SK-N-SH treated with all-trans-retinoic acid at 6 μM for 48 hours (cell line): ENCODE results near the gene DMRTB1.

Experiments used
- ATAC-seq: fragments of 200-7000 bp; cut with Tn5 transposase; 3 replicates; pipeline ENCODE4 v1.9.1; 2020; ENCODE audit warnings: mild to moderate bottlenecking, moderate library complexity
- ARNTL ChIP-seq: fragments of 450-650 bp; formaldehyde crosslinking; IDR thresholded peaks from 2 replicates; pipeline ENCODE4 v1.5.0; 2020; ENCODE audit warnings: low read depth, mild to moderate bottlenecking, moderate library complexity, borderline replicate concordance
- BACH2 ChIP-seq: fragments of 250-450 bp; sonication (Bioruptor Pico); IDR thresholded peaks from 2 replicates; pipeline ENCODE4 v1.9.0; 2021; ENCODE audit warnings: mild to moderate bottlenecking, borderline replicate concordance
- CSDC2 ChIP-seq: fragments of 250-450 bp; sonication (Bioruptor Pico); IDR thresholded peaks from 2 replicates; pipeline ENCODE4 v1.5.0; 2020; ENCODE audit warnings: mild to moderate bottlenecking, moderate library complexity
- ESRRG ChIP-seq: fragments of 250-450 bp; sonication (Bioruptor Pico); IDR thresholded peaks from 2 replicates; pipeline ENCODE4 v1.6.1; 2021; ENCODE audit warnings: mild to moderate bottlenecking
- GLIS3 ChIP-seq: fragments of 250-450 bp; sonication (Bioruptor Pico); IDR thresholded peaks from 2 replicates; pipeline ENCODE4 v1.5.0; 2020; ENCODE audit warnings: mild to moderate bottlenecking, moderate library complexity
- ISL1 ChIP-seq: fragments of 250-450 bp; sonication (Bioruptor Pico); IDR thresholded peaks from 2 replicates; pipeline ENCODE4 v2.1.2; 2022; ENCODE audit warnings: mild to moderate bottlenecking, moderate library complexity
- OSR1 ChIP-seq: fragments of 250-450 bp; sonication (Bioruptor Pico); IDR thresholded peaks from 2 replicates; pipeline ENCODE4 v1.8.0; 2022; ENCODE audit warnings: moderate library complexity, mild to moderate bottlenecking, inconsistent platforms
- RARB ChIP-seq: fragments of 250-450 bp; sonication (Bioruptor Pico); IDR thresholded peaks from 2 replicates; pipeline ENCODE4 v1.8.0; 2021; ENCODE audit warnings: mild to moderate bottlenecking, moderate library complexity
- SNAI2 ChIP-seq: fragments of 250-450 bp; sonication (Bioruptor Pico); IDR thresholded peaks from 2 replicates; pipeline ENCODE4 v1.5.0; 2020; ENCODE audit warnings: mild to moderate bottlenecking, moderate library complexity
- TCF4 ChIP-seq: fragments of 250-450 bp; sonication (Bioruptor Pico); IDR thresholded peaks from 2 replicates; pipeline ENCODE4 v1.8.0; 2021; ENCODE audit warnings: mild to moderate bottlenecking, moderate library complexity, borderline replicate concordance
- TOX ChIP-seq: fragments of 250-450 bp; sonication (Bioruptor Pico); IDR thresholded peaks from 2 replicates; pipeline ENCODE4 v1.8.0; 2021; ENCODE audit warnings: mild to moderate bottlenecking, moderate library complexity, borderline replicate concordance
- TSHZ2 ChIP-seq: fragments of 250-450 bp; sonication (Bioruptor Pico); IDR thresholded peaks from 2 replicates; pipeline ENCODE4 v1.5.0; 2020; ENCODE audit warnings: mild to moderate bottlenecking, moderate library complexity
- ZC3H10 ChIP-seq: fragments of 250-450 bp; sonication (Bioruptor Pico); IDR thresholded peaks from 2 replicates; pipeline ENCODE4 v1.5.1; 2021; ENCODE audit warnings: mild to moderate bottlenecking, moderate library complexity
- ZFP3 ChIP-seq: fragments of 250-450 bp; sonication (Bioruptor Pico); IDR thresholded peaks from 2 replicates; pipeline ENCODE4 v1.5.0; 2020; ENCODE audit warnings: mild to moderate bottlenecking, moderate library complexity
- ZFP30 ChIP-seq: fragments of 450-650 bp; formaldehyde crosslinking; IDR thresholded peaks from 2 replicates; pipeline ENCODE4 v1.5.0; 2022; ENCODE audit warnings: mild to moderate bottlenecking, moderate library complexity
- ZNF565 ChIP-seq: fragments of 450-650 bp; formaldehyde crosslinking; conservative IDR thresholded peaks from 2 replicates; pipeline ENCODE4 v1.5.0; 2020; ENCODE audit warnings: low read depth, mild to moderate bottlenecking, moderate library complexity
- ZNF70 ChIP-seq: fragments of 450-650 bp; formaldehyde crosslinking; IDR thresholded peaks from 2 replicates; pipeline ENCODE4 v1.5.0; 2020; ENCODE audit warnings: mild to moderate bottlenecking, moderate library complexity
- ZNF8 ChIP-seq: fragments of 450-650 bp; formaldehyde crosslinking; IDR thresholded peaks from 2 replicates; pipeline ENCODE4 v1.5.0; 2020; ENCODE audit warnings: mild to moderate bottlenecking, moderate library complexity
- TF ChIP-seq, protein P1 (sequence below): fragments of 250-450 bp; sonication (Bioruptor Pico); IDR thresholded peaks from 2 replicates; pipeline ENCODE4 v1.5.1; 2020; ENCODE audit warnings: low read depth, mild to moderate bottlenecking, moderate library complexity
- TF ChIP-seq, protein P2 (sequence below): fragments of 250-450 bp; sonication (Bioruptor Pico); IDR thresholded peaks from 2 replicates; pipeline ENCODE4 v1.8.0; 2020; ENCODE audit warnings: mild to moderate bottlenecking, moderate library complexity, borderline replicate concordance
- TF ChIP-seq, protein P3 (sequence below): fragments of 250-450 bp; sonication (Bioruptor Pico); IDR thresholded peaks from 2 replicates; pipeline ENCODE4 v1.8.0; 2021; ENCODE audit warnings: low read depth, mild to moderate bottlenecking, moderate library complexity, borderline replicate concordance
- TF ChIP-seq, protein P4 (sequence below): fragments of 250-450 bp; sonication (Bioruptor Pico); IDR thresholded peaks from 2 replicates; pipeline ENCODE4 v1.5.1; 2021; ENCODE audit warnings: mild to moderate bottlenecking, moderate library complexity

DMRTB1 gene

GRCh38 chr1:53416269-53416813 lies 42.9 kb upstream of the DMRTB1 start (continued):
- TF ChIP-seq ZNF8 = no peak
- no peak for TF ChIP-seq SNAI2 (CRISPR knock-in tag)
- no peak for TF ChIP-seq ZFP30 (CRISPR knock-in tag)

DNA sequence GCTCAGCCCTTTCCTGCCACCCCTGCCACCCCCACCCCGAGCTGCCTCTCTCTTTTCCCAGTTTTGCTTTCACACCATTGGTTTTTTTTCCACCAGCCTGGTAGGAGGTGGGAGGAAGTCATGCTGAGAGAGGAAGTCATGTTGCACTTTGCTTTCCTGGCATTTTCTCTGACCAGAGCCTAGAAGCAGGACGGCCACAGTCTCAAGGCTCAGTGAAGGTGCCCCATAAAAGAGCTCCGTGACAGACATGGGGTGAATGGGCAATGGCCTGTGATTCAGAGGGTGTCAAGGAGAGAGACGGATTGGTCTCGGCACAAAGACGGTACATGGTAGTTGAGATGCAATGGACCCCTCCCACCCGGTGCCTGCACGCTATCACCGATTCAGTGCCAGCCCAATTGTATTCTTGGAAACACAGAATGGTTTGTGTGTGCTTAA lies 42.1 kb upstream of the DMRTB1 start:
- TF ChIP-seq ZNF565 (CRISPR knock-in tag) (no peak), ARNTL (CRISPR knock-in tag) (no peak)
- TF ChIP-seq, protein P1, sequence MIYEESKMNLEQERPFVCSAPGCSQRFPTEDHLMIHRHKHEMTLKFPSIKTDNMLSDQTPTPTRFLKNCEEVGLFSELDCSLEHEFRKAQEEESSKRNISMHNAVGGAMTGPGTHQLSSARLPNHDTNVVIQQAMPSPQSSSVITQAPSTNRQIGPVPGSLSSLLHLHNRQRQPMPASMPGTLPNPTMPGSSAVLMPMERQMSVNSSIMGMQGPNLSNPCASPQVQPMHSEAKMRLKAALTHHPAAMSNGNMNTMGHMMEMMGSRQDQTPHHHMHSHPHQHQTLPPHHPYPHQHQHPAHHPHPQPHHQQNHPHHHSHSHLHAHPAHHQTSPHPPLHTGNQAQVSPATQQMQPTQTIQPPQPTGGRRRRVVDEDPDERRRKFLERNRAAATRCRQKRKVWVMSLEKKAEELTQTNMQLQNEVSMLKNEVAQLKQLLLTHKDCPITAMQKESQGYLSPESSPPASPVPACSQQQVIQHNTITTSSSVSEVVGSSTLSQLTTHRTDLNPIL = no peak
- ATAC-seq = no peak

GRCh38 chr1:53419034-53419433 lies 40.2 kb upstream of the DMRTB1 start:
- no peak for TF ChIP-seq ESRRG (CRISPR knock-in tag)
- no peak for TF ChIP-seq TOX
- no peak for TF ChIP-seq ZNF70 (CRISPR knock-in tag)
- no peak for TF ChIP-seq BACH2 (CRISPR knock-in tag)
- TF ChIP-seq, protein P2, sequence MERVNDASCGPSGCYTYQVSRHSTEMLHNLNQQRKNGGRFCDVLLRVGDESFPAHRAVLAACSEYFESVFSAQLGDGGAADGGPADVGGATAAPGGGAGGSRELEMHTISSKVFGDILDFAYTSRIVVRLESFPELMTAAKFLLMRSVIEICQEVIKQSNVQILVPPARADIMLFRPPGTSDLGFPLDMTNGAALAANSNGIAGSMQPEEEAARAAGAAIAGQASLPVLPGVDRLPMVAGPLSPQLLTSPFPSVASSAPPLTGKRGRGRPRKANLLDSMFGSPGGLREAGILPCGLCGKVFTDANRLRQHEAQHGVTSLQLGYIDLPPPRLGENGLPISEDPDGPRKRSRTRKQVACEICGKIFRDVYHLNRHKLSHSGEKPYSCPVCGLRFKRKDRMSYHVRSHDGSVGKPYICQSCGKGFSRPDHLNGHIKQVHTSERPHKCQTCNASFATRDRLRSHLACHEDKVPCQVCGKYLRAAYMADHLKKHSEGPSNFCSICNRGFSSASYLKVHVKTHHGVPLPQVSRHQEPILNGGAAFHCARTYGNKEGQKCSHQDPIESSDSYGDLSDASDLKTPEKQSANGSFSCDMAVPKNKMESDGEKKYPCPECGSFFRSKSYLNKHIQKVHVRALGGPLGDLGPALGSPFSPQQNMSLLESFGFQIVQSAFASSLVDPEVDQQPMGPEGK = no peak
- no peak for TF ChIP-seq ZNF8
- TF ChIP-seq, protein P3, sequence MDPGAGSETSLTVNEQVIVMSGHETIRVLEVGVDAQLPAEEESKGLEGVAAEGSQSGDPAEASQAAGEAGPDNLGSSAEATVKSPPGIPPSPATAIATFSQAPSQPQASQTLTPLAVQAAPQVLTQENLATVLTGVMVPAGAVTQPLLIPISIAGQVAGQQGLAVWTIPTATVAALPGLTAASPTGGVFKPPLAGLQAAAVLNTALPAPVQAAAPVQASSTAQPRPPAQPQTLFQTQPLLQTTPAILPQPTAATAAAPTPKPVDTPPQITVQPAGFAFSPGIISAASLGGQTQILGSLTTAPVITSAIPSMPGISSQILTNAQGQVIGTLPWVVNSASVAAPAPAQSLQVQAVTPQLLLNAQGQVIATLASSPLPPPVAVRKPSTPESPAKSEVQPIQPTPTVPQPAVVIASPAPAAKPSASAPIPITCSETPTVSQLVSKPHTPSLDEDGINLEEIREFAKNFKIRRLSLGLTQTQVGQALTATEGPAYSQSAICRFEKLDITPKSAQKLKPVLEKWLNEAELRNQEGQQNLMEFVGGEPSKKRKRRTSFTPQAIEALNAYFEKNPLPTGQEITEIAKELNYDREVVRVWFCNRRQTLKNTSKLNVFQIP (CRISPR knock-in tag) = no peak
- TF ChIP-seq ZFP30 (CRISPR knock-in tag) = no peak
- TF ChIP-seq TCF4 (CRISPR knock-in tag) = no peak
- no peak for TF ChIP-seq CSDC2 (CRISPR knock-in tag)
- TF ChIP-seq, protein P4, sequence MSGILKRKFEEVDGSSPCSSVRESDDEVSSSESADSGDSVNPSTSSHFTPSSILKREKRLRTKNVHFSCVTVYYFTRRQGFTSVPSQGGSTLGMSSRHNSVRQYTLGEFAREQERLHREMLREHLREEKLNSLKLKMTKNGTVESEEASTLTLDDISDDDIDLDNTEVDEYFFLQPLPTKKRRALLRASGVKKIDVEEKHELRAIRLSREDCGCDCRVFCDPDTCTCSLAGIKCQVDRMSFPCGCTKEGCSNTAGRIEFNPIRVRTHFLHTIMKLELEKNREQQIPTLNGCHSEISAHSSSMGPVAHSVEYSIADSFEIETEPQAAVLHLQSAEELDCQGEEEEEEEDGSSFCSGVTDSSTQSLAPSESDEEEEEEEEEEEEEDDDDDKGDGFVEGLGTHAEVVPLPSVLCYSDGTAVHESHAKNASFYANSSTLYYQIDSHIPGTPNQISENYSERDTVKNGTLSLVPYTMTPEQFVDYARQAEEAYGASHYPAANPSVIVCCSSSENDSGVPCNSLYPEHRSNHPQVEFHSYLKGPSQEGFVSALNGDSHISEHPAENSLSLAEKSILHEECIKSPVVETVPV (CRISPR knock-in tag) = no peak
- TF ChIP-seq ZNF565 (CRISPR knock-in tag) = no peak
- no peak for TF ChIP-seq ISL1 (CRISPR knock-in tag)
- TF ChIP-seq ARNTL (CRISPR knock-in tag) = no peak
- no peak for TF ChIP-seq RARB (CRISPR knock-in tag)
- ATAC-seq = no peak

- no peak for ATAC-seq
- TF ChIP-seq ISL1 (CRISPR knock-in tag) = no peak
- TF ChIP-seq TSHZ2 (CRISPR knock-in tag) = no peak
- TF ChIP-seq BACH2 (CRISPR knock-in tag) = no peak
- TF ChIP-seq ZNF70 (CRISPR knock-in tag) = no peak
- TF ChIP-seq ZFP3 (CRISPR knock-in tag) = no peak
- TF ChIP-seq ZFP30 (CRISPR knock-in tag) = no peak
- TF ChIP-seq TOX = no peak
- no peak for TF ChIP-seq SNAI2 (CRISPR knock-in tag)
- TF ChIP-seq CSDC2 (CRISPR knock-in tag) = no peak
- TF ChIP-seq OSR1 = no peak
- no peak for TF ChIP-seq ARNTL (CRISPR knock-in tag)
- TF ChIP-seq TCF4 (CRISPR knock-in tag) = no peak
- TF ChIP-seq GLIS3 (CRISPR knock-in tag) = no peak
- TF ChIP-seq ZC3H10 (CRISPR knock-in tag) = no peak
- TF ChIP-seq ZNF565 (CRISPR knock-in tag) = no peak
- TF ChIP-seq, protein P2 = no peak
Measured at GRCh38 chr1:53420341-53420740, 38.9 kb upstream of the DMRTB1 start.
